Measurements from ENCODE around the gene ROBO1.

The ROBO1 gene

GRCh38 chr3:79461129-79461792 is 306.5 kb downstream of the ROBO1 start:
- DNase-seq (ENCODE audit: low spot score): no peak

- no peak for DNase-seq (ENCODE audit: low spot score)
Observed at GRCh38 chr3:79453600-79453999, 314.2 kb downstream of the ROBO1 start.

GRCh38 chr3:79436387-79436786 is 331.4 kb downstream of the ROBO1 start:
- no peak for DNase-seq (ENCODE audit: low spot score)

GRCh38 chr3:79427081-79427480 is 340.7 kb downstream of the ROBO1 start:
- DNase-seq (ENCODE audit: low spot score): no peak

GRCh38 chr3:79424811-79425210 is 343.0 kb downstream of the ROBO1 start:
- no peak for DNase-seq (ENCODE audit: low spot score)

- DNase-seq (ENCODE audit: low spot score): no peak
Observed at GRCh38 chr3:79423417-79423816, 344.4 kb downstream of the ROBO1 start.

- no peak for DNase-seq (ENCODE audit: low spot score)
Observed at GRCh38 chr3:79421273-79421672, 346.5 kb downstream of the ROBO1 start.

GRCh38 chr3:79418855-79419621 is 348.8 kb downstream of the ROBO1 start:
- DNase-seq (ENCODE audit: low spot score): no peak

GRCh38 chr3:79415356-79415755 is 352.4 kb downstream of the ROBO1 start:
- DNase-seq (ENCODE audit: low spot score): no peak

GRCh38 chr3:79414806-79415205 is 353.0 kb downstream of the ROBO1 start:
- no peak for DNase-seq (ENCODE audit: low spot score)

- DNase-seq (ENCODE audit: low spot score): no peak
Observed at GRCh38 chr3:79414035-79414434, 353.8 kb downstream of the ROBO1 start.

GRCh38 chr3:79412537-79412936 is 355.3 kb downstream of the ROBO1 start:
- DNase-seq (ENCODE audit: low spot score): no peak

- no peak for DNase-seq (ENCODE audit: low spot score)
Observed at GRCh38 chr3:79410617-79411016, 357.2 kb downstream of the ROBO1 start.

- DNase-seq (ENCODE audit: low spot score): no peak
Observed at GRCh38 chr3:79410136-79410535, 357.7 kb downstream of the ROBO1 start.

- no peak for DNase-seq (ENCODE audit: low spot score)
Observed at GRCh38 chr3:79406175-79406574, 361.6 kb downstream of the ROBO1 start.

GRCh38 chr3:79405183-79405582 is 362.6 kb downstream of the ROBO1 start:
- no peak for DNase-seq (ENCODE audit: low spot score)

- DNase-seq (ENCODE audit: low spot score): no peak
Observed at GRCh38 chr3:79396595-79396994, 371.2 kb downstream of the ROBO1 start.

- DNase-seq (ENCODE audit: low spot score): no peak
Observed at GRCh38 chr3:79392479-79392878, 375.3 kb downstream of the ROBO1 start.

GRCh38 chr3:79390352-79390751 is 377.4 kb downstream of the ROBO1 start:
- DNase-seq (ENCODE audit: low spot score): no peak

GRCh38 chr3:79385211-79385610 is 382.6 kb downstream of the ROBO1 start:
- DNase-seq (ENCODE audit: low spot score): no peak

- no peak for DNase-seq (ENCODE audit: low spot score)
Observed at GRCh38 chr3:79383402-79384012, 384.3 kb downstream of the ROBO1 start.

GRCh38 chr3:79380581-79380980 is 387.2 kb downstream of the ROBO1 start:
- DNase-seq (ENCODE audit: low spot score): no peak

GRCh38 chr3:79378064-79378463 is 389.7 kb downstream of the ROBO1 start:
- DNase-seq (ENCODE audit: low spot score): no peak

Measured in SW480 (cell line).